GM23338 (cell line): ENCODE results near the gene KRTAP10-9. TPM values are rescaled to one million over a fixed set of nuclear protein-coding genes. Genes with fewer than 3 reads are reported as not detected.
"Not testable (repeated sequence)": the region's sequence is repeated elsewhere in the genome, so short reads cannot be mapped to it uniquely, and the experiment has no call there.

Experiments used
- ATAC-seq: fragments of 200-7000 bp; cut with Tn5 transposase; 3 replicates; pipeline ENCODE4 v1.9.1; 2020
- DNase-seq: peaks from one replicate; pipeline ENCODE4 v3.0.0-alpha.2; 2015; ENCODE audit warnings: low spot score
- H2AFZ ChIP-seq: fragments of 200-600 bp; sonication (generic); 2 replicates; pipeline ENCODE4 v1.8.0; 2016; ENCODE audit warnings: antibody characterized with exemption, mild to moderate bottlenecking, moderate library complexity
- H3F3A ChIP-seq: fragments of 200-600 bp; sonication (generic); replicated peaks from 2 replicates; pipeline ENCODE4 v1.8.0; 2017; ENCODE audit warnings: antibody characterized with exemption, mixed run types, low read depth
- H3K27ac ChIP-seq: fragments of 200-600 bp; sonication (generic); 2 replicates; pipeline ENCODE4 v1.6.1; 2016; ENCODE audit warnings: low read depth
- H3K27me3 ChIP-seq: fragments of 200-600 bp; sonication (generic); 2 replicates; pipeline ENCODE4 v1.8.0; 2016; ENCODE audit warnings: mild to moderate bottlenecking, mixed run types, moderate library complexity; ENCODE audit not compliant: insufficient read depth
- H3K36me3 ChIP-seq: fragments of 200-600 bp; sonication (generic); 2 replicates; pipeline ENCODE4 v1.8.0; 2016; ENCODE audit warnings: mild to moderate bottlenecking; ENCODE audit not compliant: insufficient read depth
- H3K4me1 ChIP-seq: fragments of 200-600 bp; sonication (generic); 2 replicates; pipeline ENCODE4 v1.8.0; 2016; ENCODE audit warnings: mild to moderate bottlenecking, moderate library complexity; ENCODE audit not compliant: insufficient read depth
- H3K4me2 ChIP-seq: fragments of 200-600 bp; sonication (generic); 2 replicates; pipeline ENCODE4 v1.7.1; 2017; ENCODE audit warnings: mixed run types
- H3K4me3 ChIP-seq: fragments of 200-600 bp; sonication (generic); 2 replicates; pipeline ENCODE4 v1.6.1; 2016; ENCODE audit warnings: mixed run types
- H3K79me2 ChIP-seq: fragments of 200-600 bp; sonication (generic); replicated peaks from 2 replicates; pipeline ENCODE4 v1.8.0; 2017; ENCODE audit warnings: mild to moderate bottlenecking; ENCODE audit not compliant: insufficient read depth
- H3K9me2 ChIP-seq: fragments of 200-600 bp; sonication (generic); 2 replicates; pipeline ENCODE4 v1.8.0; 2017; ENCODE audit not compliant: insufficient read depth
- H4K20me1 ChIP-seq: fragments of 200-600 bp; sonication (generic); replicated peaks from 2 replicates; pipeline ENCODE4 v1.8.0; 2017; ENCODE audit warnings: mild to moderate bottlenecking; ENCODE audit not compliant: insufficient read depth
- H3K27ac Mint-ChIP-seq: 2 replicates; pipeline ENCODE4 v1.8.0; 2020; ENCODE audit warnings: inconsistent platforms, mild to moderate bottlenecking, moderate library complexity, mixed read lengths
- H3K27me3 Mint-ChIP-seq: 3 replicates; pipeline ENCODE4 v1.8.0; 2022; ENCODE audit warnings: low read depth, mild to moderate bottlenecking, moderate library complexity, mixed read lengths, inconsistent platforms; ENCODE audit not compliant: insufficient read depth, poor library complexity
- H3K36me3 Mint-ChIP-seq: 3 replicates; pipeline ENCODE4 v1.8.0; 2021; ENCODE audit warnings: low read depth, mild to moderate bottlenecking, inconsistent platforms, moderate library complexity, mixed read lengths
- H3K4me1 Mint-ChIP-seq: 3 replicates; pipeline ENCODE4 v1.8.0; 2020; ENCODE audit warnings: mild to moderate bottlenecking, inconsistent platforms, mixed read lengths
- H3K4me3 Mint-ChIP-seq: 3 replicates; pipeline ENCODE4 v1.8.0; 2021; ENCODE audit warnings: moderate library complexity, mild to moderate bottlenecking, inconsistent platforms, mixed read lengths
- H3K9me3 Mint-ChIP-seq: 3 replicates; pipeline ENCODE4 v1.8.0; 2020; ENCODE audit warnings: moderate library complexity, mild to moderate bottlenecking, inconsistent platforms, mixed read lengths
- EZH2 ChIP-seq: fragments of 200-600 bp; sonication (generic); IDR thresholded peaks from one replicate; pipeline ENCODE4 v1.8.0; 2017; ENCODE audit warnings: antibody characterized with exemption, mild to moderate bottlenecking, low read depth; ENCODE audit not compliant: unreplicated experiment
- EZH2phosphoT487 ChIP-seq: fragments of 200-600 bp; sonication (generic); IDR thresholded peaks from one replicate; pipeline ENCODE4 v1.8.1; 2018; ENCODE audit warnings: antibody characterized with exemption; ENCODE audit not compliant: unreplicated experiment
- ZNF462 ChIP-seq: fragments of 250-450 bp; sonication (Bioruptor Pico); IDR thresholded peaks from 2 replicates; pipeline ENCODE4 v1.5.0; 2020; ENCODE audit warnings: mild to moderate bottlenecking, moderate library complexity
- polyA plus RNA-seq: library from polyadenylated mRNA; unstranded; fragments of >200 nt; fragmentation: Nextera tagmentation; extraction: Ambion mirVana; gene quantifications from 2 replicates; pipeline ENCODE4 v1.2.1, GENCODE V29; 2016
- total RNA-seq: library from RNA; depleted of rRNA; stranded (reverse); fragments of >200 nt; shearing (Covaris generic); gene quantifications from 2 replicates; pipeline ENCODE4 v1.2.3, GENCODE V29; 2014

Gene KRTAP10-9
- total and polyA plus RNA-seq, 2 experiments from 2014 or later: not detected

- TF ChIP-seq ZNF462 (CRISPR knock-in tag) (no peak), EZH2 (no peak), EZH2phosphoT487 (no peak)
Measured at GRCh38 chr21:44644878-44645277, 18.0 kb downstream of the KRTAP10-9 start (continued).

DNA sequence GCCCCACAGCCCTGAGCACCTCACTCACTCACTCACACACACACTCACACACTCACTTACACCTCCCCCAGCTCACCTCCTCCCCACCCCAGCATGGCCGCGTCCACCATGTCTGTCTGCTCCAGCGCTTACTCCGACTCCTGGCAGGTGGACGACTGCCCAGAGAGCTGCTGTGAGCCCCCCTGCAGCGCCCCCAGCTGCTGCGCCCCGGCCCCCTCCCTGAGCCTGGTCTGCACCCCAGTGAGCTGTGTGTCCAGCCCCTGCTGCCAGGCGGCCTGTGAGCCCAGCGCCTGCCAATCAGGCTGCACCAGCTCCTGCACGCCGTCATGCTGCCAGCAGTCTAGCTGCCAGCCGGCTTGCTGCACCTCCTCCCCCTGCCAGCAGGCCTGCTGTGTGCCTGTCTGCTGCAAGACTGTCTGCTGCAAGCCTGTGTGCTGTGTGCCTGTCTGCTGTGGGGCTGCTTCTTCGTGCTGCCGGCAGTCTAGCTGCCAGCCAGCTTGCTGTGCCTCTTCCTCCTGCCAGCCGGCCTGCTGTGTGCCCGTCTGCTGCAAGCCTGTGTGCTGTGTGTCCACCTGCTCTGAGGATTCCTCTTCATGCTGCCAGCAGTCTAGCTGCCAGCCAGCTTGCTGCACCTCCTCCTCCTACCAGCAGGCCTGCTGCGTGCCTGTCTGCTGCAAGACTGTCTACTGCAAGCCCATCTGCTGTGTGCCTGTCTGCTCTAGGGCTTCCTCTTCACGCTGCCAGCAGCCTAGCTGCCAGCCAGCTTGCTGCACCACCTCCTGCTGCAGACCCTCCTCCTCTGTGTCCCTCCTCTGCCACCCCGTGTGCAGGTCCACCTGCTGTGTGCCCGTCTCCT, 19.7 kb downstream of the KRTAP10-9 start, which contains the start of gene KRTAP10-11:
Gene KRTAP10-11 (plus strand): TSS at position 49 of the 856 bp plus-strand sequence. CDS start 45 bp downstream, at position 94.
- H3K27ac Mint-ChIP-seq, H3K9me2 ChIP-seq, DNase-seq, H3K4me3 Mint-ChIP-seq, H3K4me3 ChIP-seq, H3K27me3 Mint-ChIP-seq, H3K4me1 Mint-ChIP-seq, H3K27me3 ChIP-seq, H3K4me2 ChIP-seq, H4K20me1 ChIP-seq, H3K4me1 ChIP-seq, H2AFZ ChIP-seq, H3K36me3 Mint-ChIP-seq, H3F3A ChIP-seq, H3K27ac ChIP-seq, H3K79me2 ChIP-seq, H3K36me3 ChIP-seq: not testable (repeated sequence)
- H3K9me3 Mint-ChIP-seq: peaks cover 17% of the 10 kb centered on the region
- ATAC-seq: peak; percentile 19; the same call in 1 of the 3 replicates
